ENCODE measurements around the gene P2RX7.
"Not testable (repeated sequence)": the region's sequence is repeated elsewhere in the genome, so short reads cannot be mapped to it uniquely, and the experiment has no call there.

P2RX7 gene

DNA sequence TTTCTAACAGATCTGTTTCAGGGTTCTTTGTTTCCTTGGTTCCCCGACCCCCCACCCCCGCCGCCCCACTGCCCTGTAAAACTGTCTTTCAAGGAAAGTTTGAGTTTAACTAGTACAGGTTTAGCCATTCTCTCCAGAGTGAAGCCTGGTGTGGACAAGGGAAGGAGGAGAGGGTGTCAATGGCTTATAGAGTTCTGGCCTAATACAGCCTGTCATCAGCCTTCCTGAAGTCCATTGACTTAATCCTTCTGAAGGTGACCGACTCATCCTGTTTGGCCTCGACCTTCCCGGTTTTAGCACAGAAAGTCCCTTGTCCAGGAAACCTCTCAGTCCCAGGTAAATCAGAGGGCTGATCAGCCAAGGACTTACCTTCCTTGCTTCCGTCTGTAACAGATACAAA lies 66.3 kb downstream of the P2RX7 start:
- no peak overlapping the region for H3K27ac ChIP-seq (replicated peaks)
- DNase-seq (ENCODE audit: low read depth in 1 of 2, low spot score in 1 of 2) = no peak
- H3K27me3 ChIP-seq (ENCODE audit: insufficient read depth, poor library complexity, severe bottlenecking) = no peaks in the 10 kb centered on the region
- no peak overlapping the region for H3K4me3 ChIP-seq (replicated peaks; ENCODE audit: insufficient read depth, low read length)
- TF ChIP-seq GABPA (IDR thresholded peaks at IDR 0.05; ENCODE audit: low read depth) (no peak), SPI1 (IDR thresholded peaks at IDR 0.05; ENCODE audit: borderline replicate concordance, low read depth) (no peak), POLR2AphosphoS5 (IDR thresholded peaks at IDR 0.05; ENCODE audit: low read depth) (no peak)
- TF ChIP-seq, protein P1, sequence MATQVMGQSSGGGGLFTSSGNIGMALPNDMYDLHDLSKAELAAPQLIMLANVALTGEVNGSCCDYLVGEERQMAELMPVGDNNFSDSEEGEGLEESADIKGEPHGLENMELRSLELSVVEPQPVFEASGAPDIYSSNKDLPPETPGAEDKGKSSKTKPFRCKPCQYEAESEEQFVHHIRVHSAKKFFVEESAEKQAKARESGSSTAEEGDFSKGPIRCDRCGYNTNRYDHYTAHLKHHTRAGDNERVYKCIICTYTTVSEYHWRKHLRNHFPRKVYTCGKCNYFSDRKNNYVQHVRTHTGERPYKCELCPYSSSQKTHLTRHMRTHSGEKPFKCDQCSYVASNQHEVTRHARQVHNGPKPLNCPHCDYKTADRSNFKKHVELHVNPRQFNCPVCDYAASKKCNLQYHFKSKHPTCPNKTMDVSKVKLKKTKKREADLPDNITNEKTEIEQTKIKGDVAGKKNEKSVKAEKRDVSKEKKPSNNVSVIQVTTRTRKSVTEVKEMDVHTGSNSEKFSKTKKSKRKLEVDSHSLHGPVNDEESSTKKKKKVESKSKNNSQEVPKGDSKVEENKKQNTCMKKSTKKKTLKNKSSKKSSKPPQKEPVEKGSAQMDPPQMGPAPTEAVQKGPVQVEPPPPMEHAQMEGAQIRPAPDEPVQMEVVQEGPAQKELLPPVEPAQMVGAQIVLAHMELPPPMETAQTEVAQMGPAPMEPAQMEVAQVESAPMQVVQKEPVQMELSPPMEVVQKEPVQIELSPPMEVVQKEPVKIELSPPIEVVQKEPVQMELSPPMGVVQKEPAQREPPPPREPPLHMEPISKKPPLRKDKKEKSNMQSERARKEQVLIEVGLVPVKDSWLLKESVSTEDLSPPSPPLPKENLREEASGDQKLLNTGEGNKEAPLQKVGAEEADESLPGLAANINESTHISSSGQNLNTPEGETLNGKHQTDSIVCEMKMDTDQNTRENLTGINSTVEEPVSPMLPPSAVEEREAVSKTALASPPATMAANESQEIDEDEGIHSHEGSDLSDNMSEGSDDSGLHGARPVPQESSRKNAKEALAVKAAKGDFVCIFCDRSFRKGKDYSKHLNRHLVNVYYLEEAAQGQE (IDR thresholded peaks at IDR 0.05; ENCODE audit: insufficient replicate concordance, low read depth) = no peak
- TF ChIP-seq, protein P2, sequence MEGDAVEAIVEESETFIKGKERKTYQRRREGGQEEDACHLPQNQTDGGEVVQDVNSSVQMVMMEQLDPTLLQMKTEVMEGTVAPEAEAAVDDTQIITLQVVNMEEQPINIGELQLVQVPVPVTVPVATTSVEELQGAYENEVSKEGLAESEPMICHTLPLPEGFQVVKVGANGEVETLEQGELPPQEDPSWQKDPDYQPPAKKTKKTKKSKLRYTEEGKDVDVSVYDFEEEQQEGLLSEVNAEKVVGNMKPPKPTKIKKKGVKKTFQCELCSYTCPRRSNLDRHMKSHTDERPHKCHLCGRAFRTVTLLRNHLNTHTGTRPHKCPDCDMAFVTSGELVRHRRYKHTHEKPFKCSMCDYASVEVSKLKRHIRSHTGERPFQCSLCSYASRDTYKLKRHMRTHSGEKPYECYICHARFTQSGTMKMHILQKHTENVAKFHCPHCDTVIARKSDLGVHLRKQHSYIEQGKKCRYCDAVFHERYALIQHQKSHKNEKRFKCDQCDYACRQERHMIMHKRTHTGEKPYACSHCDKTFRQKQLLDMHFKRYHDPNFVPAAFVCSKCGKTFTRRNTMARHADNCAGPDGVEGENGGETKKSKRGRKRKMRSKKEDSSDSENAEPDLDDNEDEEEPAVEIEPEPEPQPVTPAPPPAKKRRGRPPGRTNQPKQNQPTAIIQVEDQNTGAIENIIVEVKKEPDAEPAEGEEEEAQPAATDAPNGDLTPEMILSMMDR (IDR thresholded peaks at IDR 0.05; ENCODE audit: insufficient read depth, low read length) = no peak

DNA sequence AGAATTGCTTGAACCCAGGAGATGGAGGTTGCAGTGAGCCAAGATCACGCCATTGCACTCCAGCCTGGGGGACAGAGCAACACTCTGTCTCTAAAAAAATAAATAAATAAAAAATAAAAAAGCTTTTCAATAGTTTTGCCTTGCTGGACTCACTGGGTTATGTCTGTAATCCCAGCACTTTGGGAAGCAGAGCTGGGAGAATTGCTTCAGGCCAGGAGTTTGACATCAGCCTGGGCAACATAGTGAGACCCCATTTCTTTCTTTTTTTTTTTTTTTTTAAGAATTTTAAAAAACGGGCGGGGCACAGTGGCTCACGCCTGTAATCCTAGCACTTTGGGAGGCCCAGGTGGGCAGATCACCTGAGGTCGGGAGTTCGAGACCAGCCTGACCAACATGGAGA lies 68.5 kb downstream of the P2RX7 start:
- H3K27ac ChIP-seq (replicated peaks); DNase-seq (ENCODE audit: low read depth in 1 of 2, low spot score in 1 of 2); H3K27me3 ChIP-seq (ENCODE audit: insufficient read depth, poor library complexity, severe bottlenecking); H3K4me3 ChIP-seq (replicated peaks; ENCODE audit: insufficient read depth, low read length): not testable (repeated sequence)

DNA sequence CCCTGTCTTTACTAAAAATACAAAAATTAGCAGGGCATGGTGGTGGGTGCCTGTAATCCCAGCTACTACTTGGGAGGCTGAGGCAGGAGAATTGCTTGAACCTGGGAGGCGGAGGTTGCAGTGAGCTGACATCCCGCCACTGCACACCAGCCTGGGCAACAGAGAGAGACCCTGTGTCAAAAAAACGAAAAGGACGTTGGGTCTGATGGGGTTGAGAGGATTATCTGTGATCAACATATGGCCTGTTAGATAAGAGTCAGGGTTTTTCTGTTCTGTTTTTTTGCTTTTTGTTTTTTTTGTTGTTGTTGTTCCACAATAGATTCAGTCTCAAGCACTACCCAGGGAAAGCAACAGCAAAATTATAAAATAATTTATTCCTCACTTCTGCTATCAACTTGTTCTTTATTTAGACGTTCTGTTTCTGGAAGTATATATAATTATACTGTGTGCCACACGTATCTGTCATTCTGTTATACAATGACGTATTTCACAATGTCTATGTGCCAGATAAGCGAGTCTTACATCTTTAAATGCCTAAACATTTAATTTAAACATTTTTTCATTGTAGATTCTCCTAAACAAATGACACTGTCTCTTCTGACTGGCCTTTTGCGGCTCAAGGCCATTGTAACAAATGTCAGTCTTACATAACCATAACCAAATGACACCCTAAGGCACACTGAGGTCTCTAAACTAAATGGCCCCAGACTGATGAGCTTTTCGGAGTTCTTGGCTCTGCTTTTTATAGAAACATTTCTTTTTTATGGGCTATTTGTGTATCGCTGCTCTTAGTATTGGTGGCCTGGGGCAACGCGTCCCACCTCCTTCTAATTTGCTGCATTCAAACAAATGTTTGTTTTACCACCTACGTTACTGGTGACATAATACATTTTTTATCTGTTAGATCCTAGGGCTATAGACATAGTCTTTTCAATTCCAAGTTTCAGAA lies 70.0 kb downstream of the P2RX7 start:
- no peaks in the 10 kb centered on the region for H3K27me3 ChIP-seq (ENCODE audit: insufficient read depth, poor library complexity, severe bottlenecking)
- no peak overlapping the region for H3K27ac ChIP-seq (replicated peaks)
- no peak overlapping the region for H3K4me3 ChIP-seq (replicated peaks; ENCODE audit: insufficient read depth, low read length)
- TF ChIP-seq, protein P1 (IDR thresholded peaks at IDR 0.05; ENCODE audit: insufficient replicate concordance, low read depth) = no peak
- no peak for TF ChIP-seq SPI1 (IDR thresholded peaks at IDR 0.05; ENCODE audit: borderline replicate concordance, low read depth)
- TF ChIP-seq, protein P2 (IDR thresholded peaks at IDR 0.05; ENCODE audit: insufficient read depth, low read length) = no peak
- TF ChIP-seq POLR2AphosphoS5 (IDR thresholded peaks at IDR 0.05; ENCODE audit: low read depth) = no peak
- DNase-seq (ENCODE audit: low read depth in 1 of 2, low spot score in 1 of 2) = no peak

DNA sequence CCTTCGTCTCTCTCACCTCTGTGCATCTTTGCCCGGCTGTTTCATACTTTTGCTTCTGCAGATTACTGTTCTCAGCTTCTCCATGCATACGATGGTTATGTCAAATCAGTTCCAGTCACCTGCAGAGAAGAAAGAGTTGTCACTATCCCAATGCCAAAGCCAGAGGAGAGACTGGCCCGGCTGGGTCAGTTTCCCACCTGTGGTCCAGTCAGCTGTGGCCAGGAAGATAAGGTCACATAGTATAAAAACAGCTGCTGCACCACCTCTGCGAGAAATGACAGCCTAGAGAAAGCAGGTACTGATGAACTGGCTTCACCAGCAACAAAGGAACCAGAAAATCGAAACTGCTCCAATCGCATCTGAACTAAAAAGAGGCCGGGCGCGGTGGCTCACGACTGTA lies 70.8 kb downstream of the P2RX7 start:
- H3K27me3 ChIP-seq (ENCODE audit: insufficient read depth, poor library complexity, severe bottlenecking) = no peaks in the 10 kb centered on the region
- TF ChIP-seq, protein P2 (IDR thresholded peaks at IDR 0.05; ENCODE audit: insufficient read depth, low read length) = no peak
- TF ChIP-seq GABPA (IDR thresholded peaks at IDR 0.05; ENCODE audit: low read depth) (no peak), POLR2AphosphoS5 (IDR thresholded peaks at IDR 0.05; ENCODE audit: low read depth) (no peak), SPI1 (IDR thresholded peaks at IDR 0.05; ENCODE audit: borderline replicate concordance, low read depth) (no peak)
- TF ChIP-seq, protein P1 (IDR thresholded peaks at IDR 0.05; ENCODE audit: insufficient replicate concordance, low read depth) = no peak
- DNase-seq (ENCODE audit: low read depth in 1 of 2, low spot score in 1 of 2) = no peak
- no peak overlapping the region for H3K27ac ChIP-seq (replicated peaks)
- no peak overlapping the region for H3K4me3 ChIP-seq (replicated peaks; ENCODE audit: insufficient read depth, low read length)

All from HL-60 (cell line).